ENCODE measurements around the gene CAMTA2.

The CAMTA2 gene

DNA sequence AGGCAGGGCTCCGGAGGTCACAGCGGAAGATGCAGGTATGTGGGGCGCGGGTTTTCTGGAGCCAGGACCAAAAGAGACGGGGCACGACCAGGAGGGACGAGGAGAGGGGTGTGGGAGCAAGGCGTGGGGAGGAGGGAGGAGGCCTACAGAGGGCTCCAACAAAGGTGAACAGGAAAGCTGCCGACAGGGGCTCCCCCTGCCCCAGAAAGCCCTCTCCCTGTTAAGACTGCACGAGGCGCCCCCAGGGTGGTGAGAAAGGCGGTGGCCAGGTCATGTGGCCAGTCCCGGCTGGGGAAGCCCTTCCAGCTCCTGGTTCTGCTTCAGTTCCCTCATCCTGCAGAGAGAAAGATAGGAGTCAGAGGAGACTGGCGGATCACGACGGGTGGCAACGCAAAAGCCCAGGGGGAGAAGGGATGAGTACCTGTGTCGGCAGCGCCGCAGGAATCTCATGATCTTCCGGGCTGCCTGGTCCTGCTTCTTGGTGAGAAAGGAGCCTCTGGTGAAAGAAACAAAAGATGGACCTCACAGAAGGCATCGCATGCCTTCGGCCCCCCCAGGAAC lies 18.9 kb downstream of the CAMTA2 start:
- DNase-seq = peak; percentile 71

DNA sequence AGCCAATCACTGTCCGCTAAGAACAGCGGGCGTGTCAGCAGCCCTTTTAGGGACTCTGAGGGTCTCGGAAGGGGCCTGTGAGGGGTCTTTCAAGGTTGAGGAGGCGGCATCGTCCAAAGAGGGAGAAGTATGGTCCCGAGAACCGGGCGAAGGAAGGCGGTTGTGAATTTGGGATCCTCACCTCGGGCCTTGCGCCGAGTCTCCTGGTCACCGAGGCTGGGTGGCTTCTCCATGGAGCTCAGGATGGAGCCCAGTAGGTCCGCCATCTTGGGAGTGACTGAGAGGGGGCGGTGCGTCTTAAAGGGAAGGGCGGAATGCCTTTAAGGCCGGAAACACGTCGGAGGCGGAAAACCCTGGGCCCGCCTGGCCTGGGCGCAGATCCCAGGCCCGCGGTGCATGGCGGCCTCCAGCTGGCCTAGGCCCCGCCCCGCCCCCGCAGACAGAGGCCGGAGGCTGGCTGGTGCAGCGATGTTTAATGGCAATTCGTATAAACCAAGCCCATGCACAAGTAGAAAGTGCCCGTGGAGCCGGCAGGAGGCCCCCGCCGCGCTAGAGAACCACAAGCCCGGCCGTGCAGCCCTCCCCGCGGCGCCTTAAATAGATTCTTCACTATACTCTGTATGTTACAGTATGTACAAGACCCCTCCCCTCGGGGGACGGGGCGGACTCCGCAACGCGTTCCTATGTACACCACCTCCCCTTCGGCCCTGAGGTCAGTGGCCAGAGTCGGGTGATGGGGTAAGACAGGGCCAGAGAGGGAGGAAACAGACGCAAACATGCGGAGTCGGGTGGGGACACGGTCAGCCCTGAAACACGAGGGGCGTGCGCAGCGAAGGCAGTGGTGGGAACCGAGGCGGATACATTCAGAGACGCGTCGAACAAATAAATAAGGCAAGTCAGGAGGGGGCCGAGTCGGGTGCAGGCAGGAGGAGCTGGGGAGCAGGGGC lies 19.7 kb downstream of the CAMTA2 start, which contains the start of gene SPAG7:
TSS of gene SPAG7 (minus strand) at position 279 of the 947 bp plus-strand sequence. CDS start at position 266, 13 bp downstream.
- peak; percentile 100 for DNase-seq

DNA sequence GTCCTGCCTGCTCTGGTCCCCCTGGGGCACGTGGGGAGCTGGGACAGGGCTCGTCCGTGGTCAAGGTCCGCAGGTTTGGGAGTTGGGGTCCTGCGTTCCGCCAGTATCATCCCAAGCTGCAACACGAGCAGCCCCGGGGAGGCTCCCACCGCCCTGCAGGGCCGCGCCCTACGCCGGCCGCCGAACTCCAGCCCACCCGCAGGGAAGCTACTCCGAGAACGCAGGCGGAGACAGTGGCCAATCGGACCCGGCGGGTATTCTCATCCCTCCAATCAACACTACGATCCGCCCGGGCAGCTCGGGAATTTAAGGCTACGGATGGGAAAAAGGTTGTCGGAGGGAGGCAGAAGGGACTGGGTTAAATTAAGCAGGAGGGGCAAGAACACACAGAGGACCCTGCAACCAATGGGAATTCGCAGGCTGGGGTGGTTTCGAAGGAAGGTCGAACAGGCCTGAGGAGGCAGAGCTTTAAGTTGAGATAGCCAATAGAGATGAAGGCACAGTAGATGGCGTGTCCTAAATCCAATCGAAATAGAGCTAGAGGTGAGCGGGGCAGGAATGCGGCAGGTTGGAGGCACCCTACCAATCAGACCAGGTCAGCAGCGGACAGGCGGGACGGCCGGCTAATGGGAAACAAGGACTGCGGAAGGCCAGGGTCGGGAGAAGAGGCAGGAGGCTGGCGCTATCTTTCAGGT lies 20.5 kb downstream of the CAMTA2 start:
- peak; percentile 99 for DNase-seq

DNA sequence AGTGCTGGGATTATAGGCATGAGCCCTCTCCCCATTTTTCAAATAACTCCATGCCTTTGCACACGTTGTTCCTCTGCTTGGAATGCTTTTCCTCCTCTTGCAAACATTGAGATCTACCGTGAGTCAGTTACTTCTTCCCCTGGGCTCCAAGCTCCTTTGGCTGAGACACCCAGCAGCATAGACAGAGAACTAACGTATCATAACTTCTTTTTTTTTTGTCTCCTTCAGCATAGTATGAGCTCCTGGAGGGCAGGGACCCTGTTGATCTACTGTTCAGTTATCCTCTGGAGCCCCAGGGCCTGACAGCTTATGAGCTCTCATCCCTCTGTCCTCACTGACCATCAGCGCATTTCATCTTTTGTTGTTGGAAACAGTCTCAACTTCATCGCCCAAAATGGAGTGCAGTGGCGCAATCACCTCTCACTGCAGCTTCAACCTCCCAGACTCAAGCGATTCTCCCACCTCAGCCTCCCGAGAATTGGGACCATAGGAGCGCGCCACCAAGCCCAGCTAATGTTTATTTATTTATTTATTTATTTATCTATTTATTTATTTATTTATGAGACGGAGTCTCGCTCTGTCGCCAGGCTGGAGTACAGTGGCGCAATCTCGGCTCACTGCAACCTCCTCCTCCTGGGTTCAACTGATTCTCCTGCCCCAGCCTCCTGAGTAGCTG lies 22.0 kb downstream of the CAMTA2 start:
- no peak for DNase-seq

DNA sequence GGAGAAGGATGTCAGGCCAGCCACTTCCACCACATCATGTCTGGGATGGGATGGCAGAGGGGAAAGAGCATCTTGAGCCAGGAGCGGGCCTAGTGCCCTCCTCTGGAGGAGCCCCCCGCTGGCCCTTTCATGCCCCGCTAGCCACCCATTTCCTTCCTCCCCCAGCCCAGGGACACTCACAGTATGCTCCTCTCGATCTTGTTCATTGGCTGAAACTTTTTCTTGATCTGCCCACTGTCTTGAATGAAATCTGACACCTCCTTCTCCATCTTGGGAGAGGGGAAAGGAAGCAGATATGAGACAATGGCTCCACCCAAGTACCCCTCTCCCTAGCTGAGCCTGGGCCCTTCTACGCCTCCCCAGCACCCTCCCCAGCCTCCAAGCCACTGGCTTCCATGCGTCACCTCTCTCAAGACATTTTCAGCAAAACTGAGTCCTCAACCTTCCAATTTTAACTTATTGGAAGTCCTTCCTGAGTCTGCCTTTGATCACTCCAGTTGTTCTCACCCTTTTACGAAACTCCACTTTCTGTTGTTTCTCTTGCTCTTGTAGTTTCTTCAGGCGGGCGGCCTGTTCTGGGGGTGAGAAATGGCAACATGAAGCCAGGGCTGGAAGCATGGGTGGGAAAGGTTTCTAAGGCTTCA lies 27.1 kb downstream of the CAMTA2 start:
- DNase-seq = no peak

DNA sequence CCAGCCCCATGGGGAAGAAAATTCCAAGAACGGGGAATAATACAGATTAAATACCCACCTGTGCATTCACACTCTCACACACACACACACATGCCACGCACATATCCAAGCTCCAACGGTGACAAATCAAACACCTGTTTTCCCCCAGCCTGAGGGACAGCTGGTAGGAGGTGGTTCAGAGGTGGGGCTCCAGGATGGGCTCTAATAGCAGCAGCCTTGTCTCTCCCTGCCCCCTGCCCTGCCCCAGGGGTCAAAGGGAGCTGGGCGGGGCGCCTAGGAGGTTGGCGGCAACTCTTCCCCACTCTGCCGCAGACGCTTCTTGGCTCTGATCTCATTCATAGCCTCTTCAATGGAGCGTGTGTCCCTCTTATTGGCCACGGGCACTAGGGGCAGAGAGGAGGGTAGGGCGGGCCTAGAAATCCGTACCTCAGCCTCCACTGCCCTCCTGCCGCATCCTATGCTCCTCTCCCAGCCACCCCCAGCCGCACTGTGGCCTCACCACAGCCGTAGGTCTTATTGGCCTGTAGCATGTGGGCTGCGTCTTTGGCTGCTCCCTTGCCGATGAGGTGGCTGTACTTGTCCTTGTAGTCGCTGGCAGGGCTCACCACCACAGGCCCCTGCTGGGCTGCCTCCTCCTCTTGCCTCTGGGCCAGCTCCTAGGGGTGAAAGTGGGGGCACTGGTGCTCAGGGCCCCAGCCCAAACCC lies 28.1 kb downstream of the CAMTA2 start:
- no peak for DNase-seq

DNA sequence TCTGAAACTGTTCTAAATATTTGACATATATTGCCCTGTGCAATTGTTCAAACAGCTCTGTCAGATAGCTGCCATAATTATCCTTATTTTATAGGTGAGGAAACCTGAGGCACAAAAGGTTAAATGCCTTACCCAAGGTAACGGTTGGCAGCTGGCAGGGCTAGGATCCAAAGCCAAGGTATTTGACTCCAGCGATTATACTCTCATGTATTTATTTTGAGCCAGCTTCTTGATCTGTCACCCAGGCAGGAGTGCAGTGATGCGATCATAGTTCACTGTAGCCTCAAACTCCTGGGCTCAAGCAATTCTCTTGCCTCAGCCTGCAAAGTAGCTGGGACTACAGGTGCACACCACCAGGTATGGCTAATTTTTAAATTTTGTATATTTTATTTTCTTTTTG lies 29.4 kb downstream of the CAMTA2 start:
- no peak for DNase-seq

DNA sequence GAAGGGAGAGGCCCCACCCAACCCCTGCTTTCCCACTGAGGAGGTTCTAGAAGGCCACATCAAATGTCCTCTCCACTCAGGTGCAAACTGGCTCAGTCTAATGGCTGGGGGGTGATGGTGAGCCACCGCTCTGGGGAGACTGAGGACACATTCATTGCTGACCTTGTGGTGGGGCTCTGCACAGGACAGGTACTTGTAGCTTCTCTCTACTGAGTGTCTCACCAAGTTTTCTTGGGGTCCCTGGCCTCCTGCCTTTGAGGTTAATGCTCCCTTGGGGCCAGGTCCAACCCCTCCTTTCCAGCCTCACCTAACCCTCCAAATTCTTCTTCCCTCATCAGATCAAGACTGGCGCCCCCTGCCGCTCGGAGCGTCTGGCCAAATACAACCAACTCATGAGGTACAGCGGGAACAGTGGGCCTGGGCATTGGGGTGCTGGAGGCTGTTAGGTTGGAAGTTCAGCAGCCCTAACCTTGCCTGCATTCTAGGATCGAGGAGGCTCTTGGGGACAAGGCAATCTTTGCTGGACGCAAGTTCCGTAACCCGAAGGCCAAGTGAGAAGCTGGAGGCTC lies 30.9 kb downstream of the CAMTA2 start:
- DNase-seq = no peak

DNA sequence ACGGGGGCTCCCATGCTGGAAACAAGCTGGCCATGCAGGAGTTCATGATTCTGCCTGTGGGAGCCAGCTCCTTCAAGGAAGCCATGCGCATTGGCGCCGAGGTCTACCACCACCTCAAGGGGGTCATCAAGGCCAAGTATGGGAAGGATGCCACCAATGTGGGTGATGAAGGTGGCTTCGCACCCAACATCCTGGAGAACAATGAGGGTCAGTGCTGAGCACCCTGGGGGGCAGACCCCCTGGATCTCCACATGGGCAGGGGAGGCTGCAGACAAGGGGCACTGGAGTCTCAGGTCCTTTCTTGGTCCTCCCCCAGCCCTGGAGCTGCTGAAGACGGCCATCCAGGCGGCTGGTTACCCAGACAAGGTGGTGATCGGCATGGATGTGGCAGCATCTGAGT lies 32.4 kb downstream of the CAMTA2 start:
- DNase-seq = no peak

DNA sequence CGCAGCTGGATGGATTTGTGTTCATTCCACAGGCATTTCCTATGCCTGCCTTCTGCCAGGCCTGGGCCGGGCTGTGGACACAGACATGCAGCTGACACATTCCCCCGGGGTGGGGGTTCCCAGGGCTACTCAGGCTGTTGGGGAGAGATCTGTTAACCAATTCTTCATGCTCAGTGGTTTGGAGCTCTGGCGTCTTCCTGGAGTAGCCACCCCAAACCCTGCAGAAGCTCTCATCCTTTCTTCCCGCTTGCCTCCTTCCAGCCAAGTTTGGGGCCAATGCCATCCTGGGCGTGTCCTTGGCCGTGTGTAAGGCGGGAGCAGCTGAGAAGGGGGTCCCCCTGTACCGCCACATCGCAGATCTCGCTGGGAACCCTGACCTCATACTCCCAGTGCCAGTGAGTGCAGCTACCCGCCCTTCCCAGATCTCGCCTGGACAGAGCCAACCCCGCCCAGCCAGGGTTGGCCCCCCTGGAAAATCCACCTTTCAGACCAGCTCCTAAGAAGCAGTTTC lies 34.0 kb downstream of the CAMTA2 start:
- peak; percentile 14 for DNase-seq

DNA sequence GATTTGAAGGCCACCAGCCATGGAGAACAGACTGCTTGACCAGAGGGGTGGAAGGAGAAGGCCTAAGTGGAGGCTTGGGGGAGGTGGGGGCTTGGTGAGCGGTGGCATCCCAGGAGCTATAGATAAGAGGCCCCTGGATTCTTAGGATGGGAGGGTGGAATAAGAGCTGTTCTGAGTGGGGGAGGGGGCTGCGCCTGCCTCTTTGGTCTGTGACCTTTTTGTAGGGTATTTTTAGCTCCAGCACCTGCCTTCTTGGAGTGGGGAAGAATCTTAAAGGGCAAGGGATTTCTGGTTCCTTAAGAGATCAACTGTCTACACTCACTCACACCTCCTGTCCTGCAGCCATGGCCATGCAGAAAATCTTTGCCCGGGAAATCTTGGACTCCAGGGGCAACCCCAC lies 36.0 kb downstream of the CAMTA2 start:
- no peak for DNase-seq

DNA sequence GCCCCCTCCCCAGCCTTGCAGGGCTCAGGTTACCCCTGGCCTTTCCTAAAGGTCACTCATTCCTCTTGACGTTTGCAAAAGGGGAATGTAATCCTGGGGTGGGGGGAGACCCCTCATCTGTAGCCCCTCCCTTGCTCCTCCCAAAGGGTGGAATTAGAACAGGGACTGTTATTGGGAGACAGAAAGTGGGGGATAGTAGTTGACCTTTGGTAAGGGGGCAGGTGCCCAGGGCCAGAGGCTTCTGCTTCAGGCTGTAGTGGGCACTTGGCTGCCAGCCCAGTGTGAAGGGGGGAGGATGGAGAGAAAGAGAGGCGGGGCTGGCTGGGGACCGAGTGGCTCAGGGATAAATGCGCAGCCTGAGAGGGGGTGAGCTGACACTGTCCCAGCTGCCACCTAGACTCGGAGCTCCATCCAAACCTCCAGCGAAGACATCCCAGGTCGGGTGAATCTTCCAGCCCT lies 36.7 kb downstream of the CAMTA2 start, which contains the start of gene ENO3:
TSS of gene ENO3 (plus strand) at position 374 of the 459 bp plus-strand sequence. CDS start 711 bp downstream, outside the sequence.
- DNase-seq = peak; percentile 45

DNA sequence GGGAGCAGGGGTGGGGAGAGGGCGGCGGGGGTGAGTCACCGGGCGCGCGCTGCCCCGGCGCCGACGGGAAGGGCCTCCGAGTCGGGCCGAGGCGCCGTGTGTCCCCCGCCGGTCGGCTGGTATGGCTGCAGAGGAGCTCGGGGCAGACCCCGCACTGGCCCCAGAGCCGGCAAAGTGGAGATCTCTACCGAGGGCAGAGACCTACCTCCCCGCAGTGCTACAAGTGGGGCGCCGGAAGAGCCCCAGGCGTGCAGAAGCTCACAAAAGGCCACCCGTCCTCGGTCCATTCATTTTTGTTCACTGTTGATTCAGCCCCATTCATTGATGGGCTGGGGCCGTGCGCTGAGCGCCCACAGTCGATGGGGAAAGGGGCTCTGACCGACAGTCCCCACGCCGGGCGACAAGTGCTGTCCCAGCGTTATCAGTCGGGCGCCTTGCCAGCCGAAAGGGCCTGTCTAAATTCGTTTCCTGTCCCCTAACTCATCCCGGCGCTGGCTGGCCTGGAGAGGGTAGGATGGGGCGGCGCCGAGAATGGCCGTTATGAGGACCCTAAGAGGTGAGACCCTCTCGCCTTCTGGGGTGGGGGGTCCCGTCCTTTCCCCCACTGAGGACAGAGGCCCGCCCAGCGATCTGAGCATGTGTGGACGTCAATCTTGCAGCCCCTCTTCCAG lies 37.3 kb downstream of the CAMTA2 start:
- DNase-seq = peak; percentile 61

DNA sequence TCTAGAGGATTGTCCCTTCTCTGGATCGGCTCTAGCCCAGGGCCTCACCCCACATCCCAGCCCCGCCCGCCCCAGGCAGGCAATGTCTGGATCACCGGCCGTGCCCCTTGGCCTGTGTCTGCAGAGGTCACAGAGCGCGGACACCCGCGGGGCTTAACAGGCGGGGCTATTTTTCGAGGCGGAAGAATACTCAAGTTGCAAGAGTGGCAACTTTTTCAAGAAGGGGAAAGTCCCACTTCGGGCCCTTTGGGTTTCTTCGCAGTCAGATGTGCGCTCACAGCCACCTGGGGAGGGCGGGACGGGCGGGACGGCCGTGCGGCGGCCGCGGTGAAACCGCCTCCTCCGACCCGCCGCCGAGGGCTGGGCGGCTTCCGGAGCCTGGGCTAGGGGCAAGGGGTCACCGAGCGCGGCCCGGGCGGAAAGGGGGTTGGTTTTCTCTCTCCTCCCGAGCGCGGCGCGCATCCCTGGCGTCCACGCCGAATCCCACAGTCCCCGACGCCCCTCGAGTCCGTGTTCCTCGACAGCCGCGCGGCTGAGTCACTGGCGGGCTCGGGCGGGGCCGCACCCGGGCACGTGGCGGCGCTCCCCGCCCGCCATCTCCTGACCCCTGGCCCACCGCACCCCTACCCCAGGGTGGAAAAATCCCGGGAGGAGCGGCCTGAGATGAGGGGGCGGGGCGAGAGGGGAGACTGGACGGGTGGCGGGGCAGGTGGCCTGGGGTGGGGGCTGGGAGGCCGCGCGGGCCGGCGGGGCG lies 38.0 kb downstream of the CAMTA2 start:
- DNase-seq = peak; percentile 83

DNA sequence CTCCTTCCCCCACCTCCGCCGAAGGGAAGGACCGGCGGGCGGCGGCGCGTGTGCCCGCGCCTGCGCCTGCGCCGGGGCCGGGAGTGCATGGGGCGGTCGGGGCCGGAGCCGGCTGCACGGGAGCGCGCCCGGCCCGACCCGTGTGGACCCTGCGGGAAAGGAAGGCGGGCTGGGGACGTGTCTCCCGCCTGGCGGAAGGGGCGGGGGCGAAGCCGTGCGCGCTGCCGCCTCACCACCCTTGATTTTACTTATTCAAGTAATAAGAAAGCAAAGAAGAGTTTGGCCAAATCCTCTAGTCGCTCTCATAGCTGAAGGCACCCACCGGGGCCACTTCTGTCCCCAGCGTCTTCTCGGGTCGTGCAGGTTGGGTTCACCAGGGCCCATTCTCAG lies 38.5 kb downstream of the CAMTA2 start:
- DNase-seq = peak; percentile 92

DNA sequence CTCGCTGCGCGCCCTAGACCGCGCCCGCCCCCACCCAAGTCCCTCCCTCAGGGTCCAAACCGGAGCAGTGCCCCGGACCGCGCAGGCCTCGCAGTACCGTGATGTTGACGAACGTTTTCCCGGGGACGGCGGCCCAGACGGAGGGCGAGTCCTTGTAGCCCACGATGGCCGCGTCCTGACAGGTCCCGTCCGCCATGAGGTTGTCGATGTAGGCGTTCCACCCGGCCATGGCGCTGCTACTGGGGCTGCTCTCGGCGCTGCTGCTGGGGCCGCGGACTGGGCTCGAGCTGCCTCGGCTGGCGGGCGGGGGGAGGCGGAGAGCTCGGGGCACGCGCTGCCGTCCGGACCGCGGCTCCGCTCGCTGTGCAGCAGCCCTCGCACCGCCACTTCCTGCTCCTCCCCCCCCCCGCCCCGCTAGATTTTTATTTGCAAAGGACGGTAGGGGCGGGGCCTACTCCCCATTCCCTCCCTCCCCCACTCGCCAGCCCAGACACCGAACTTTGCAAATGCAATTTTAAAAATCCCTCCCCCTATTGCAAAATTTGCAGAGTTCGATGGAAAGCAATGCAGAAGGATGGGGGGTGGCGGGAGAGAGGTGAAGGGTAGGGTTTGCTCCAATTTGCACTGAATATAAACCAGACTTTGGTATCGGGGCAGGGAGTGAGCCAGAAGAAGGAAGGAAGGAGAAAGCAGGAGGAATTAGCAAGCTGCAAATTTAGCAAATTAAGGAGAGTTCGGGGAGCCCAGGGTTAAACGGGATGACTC lies 39.1 kb downstream of the CAMTA2 start, which contains the start of gene PFN1:
TSS of gene PFN1 (minus strand) at position 365 of the 765 bp plus-strand sequence. CDS start at position 229, 136 bp downstream.
- DNase-seq = peak; percentile 94

DNA sequence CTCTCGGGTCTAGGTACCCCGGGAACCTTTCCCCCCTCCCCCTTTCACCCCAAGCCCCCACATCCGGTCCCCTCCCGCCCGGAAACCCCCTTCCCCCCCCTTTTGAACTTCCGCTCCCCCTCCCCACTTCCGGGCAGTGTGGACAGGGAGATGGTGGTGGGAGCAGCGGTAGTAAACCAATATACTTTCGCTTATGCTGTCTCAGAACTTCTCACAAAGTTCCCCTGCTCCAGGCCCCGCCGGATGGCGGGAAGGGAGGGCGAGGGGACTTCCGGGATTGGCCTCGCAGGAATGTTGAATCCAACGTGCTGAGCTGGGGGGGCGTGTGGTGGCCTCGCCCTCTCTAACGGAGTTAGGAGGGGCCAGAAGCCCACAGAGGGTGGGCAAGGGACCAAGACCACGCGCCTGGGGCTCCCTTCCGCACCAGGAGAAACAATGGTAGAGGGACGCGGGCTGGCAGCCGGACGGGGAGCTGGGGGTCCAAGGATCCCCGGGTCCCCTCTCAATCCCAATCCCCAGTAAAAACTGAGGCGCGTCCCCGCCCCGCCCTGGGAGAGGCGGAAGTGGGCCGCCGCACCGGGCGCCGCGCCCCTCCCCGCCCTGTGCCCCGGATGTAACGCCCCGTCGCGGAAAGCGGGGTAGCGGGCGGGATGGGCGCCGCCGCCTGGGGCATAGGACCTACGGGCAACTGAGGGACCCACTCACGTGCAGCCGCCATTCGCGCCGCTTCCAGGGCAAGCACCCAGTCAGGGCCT lies 39.9 kb downstream of the CAMTA2 start:
- DNase-seq = peak; percentile 81

DNA sequence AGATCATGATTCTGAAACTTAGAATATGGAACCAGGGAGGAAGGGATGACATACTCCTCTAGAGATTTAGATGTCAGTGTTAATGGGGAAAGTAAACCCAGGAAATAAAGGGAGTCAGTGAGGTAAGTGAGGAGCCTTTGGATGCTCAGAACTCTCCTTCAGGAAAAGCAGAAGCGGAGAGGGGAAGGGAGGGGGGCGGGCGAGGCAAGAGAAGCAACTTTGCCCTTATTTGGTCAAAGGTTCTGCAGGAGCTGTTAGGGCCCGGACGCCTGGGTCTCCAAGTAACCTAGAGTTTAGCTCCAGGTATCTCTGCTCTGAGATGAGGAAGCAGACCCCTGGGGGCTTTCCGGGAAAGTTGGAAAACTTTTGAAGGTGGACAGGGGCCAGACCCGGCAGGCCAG lies 40.5 kb downstream of the CAMTA2 start:
- DNase-seq = peak; percentile 12
